Natural killer cell treated with Interleukin-12 subunit alpha and Interleukin-12 subunit beta and Interleukin-15 and Interleukin-18, amount 100 ng/mL, for 72 hours (primary cell): ENCODE measurements around the gene GABRB2. TPM values are rescaled to one million over a fixed set of nuclear protein-coding genes. Genes with fewer than 3 reads are reported as not detected.
"Not testable (repeated sequence)": the region's sequence is repeated elsewhere in the genome, so short reads cannot be mapped to it uniquely, and the experiment has no call there.

Source experiments
- ATAC-seq, 2 donors: fragments of 150-1000 bp; cut with Tn5 transposase in 1 of 2; sonication (Bioruptor Pico), chemical (Tn5 transposase) in 1 of 2; 2 replicates each; pipeline ENCODE4 v1.10.0; 2021
- DNase-seq: peaks from one replicate; pipeline ENCODE4 v3.0.0; 2022; ENCODE audit warnings: low spot score
- H3K27ac Mint-ChIP-seq, 2 donors: 1 replicate in 1 of 2; 2 replicates in 1 of 2; pipeline ENCODE4 v1.8.0; 2022; ENCODE audit warnings: mixed read lengths in 2 of 2, mild to moderate bottlenecking in 1 of 2, moderate library complexity in 1 of 2
- H3K27me3 Mint-ChIP-seq, 2 donors: 1 replicate in 1 of 2; 2 replicates in 1 of 2; pipeline ENCODE4 v1.8.0; 2022; ENCODE audit warnings: mixed read lengths in 2 of 2
- H3K36me3 Mint-ChIP-seq: one replicate; pipeline ENCODE4 v1.8.0; 2022; ENCODE audit warnings: mixed read lengths
- H3K4me1 Mint-ChIP-seq, 2 donors: 1 replicate in 1 of 2; 2 replicates in 1 of 2; pipeline ENCODE4 v1.8.0; 2022; ENCODE audit warnings: low read depth in 2 of 2, mixed read lengths in 2 of 2, mild to moderate bottlenecking in 1 of 2
- H3K4me3 Mint-ChIP-seq: one replicate; pipeline ENCODE4 v1.8.0; 2022; ENCODE audit warnings: mixed read lengths
- H3K9me3 Mint-ChIP-seq: 2 replicates; pipeline ENCODE4 v1.8.0; 2022; ENCODE audit warnings: mixed read lengths
- total RNA-seq, 2 donors: library from RNA; stranded (reverse); gene quantifications; one replicate each; pipeline ENCODE4 v1.2.3, GENCODE V29; 2022

GABRB2 gene
- total RNA-seq, 2 donors from 2014 or later: not detected

DNA sequence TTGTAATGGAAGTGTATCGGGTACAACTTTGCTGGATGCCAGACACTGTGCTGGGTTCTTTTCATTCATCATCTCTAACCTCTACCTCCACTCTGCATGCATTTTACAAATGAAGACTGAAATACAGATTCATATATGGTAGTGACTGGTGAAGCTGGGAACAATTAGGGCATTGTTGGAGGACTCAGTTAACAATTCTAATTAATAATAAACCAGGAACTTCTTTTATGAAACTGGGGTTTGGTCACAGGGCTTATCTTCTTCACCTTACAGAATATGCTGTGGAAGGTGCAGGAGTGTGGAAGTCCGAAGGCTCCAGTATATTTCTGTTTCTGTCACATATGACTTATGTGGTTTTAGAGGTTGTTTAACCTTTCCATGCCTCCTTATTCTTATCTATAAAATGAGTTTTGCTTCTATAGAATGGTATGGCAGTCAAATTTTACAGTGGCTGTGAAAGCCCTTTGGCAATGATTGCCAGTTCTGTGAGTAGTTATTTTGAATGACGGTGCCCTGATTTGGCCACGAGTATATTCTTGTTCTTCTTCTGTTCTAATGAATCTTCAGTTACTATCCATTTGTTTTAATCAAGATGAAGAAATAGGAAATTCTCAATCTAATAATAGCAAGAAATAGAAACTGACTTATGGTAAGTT, 284.7 kb downstream of the GABRB2 start:
- DNase-seq (no peak), ATAC-seq (no peak)
- H3K27ac Mint-ChIP-seq: no peak overlapping the region
- no peak overlapping the region for H3K4me3 Mint-ChIP-seq
- H3K36me3 Mint-ChIP-seq: no peaks in the 10 kb centered on the region
- peaks cover 9% of the 10 kb centered on the region for H3K9me3 Mint-ChIP-seq
- no peaks in the 10 kb centered on the region for H3K27me3 Mint-ChIP-seq
- no peaks in the 10 kb centered on the region for H3K4me1 Mint-ChIP-seq

DNA sequence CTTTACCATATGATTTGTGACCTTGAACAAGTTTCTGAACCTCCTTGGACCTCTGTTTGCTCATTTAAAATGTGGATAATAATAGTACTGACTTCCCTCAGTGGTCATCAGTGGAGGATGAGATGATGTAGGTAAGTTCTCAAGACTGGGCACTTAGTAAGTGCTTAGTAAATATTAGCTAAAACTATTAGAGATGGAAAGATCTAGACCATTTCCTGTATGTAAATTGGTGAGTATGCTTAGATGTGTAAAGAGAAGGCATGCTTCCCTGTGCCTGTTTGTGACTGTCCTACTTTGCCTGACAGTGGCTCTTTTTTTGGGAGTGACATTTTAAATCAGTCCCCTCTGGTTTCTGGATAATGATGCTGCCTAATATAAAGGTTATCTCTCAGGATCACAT, 288.1 kb downstream of the GABRB2 start:
- no peaks in the 10 kb centered on the region for H3K9me3 Mint-ChIP-seq
- no peak overlapping the region for H3K4me3 Mint-ChIP-seq

DNA sequence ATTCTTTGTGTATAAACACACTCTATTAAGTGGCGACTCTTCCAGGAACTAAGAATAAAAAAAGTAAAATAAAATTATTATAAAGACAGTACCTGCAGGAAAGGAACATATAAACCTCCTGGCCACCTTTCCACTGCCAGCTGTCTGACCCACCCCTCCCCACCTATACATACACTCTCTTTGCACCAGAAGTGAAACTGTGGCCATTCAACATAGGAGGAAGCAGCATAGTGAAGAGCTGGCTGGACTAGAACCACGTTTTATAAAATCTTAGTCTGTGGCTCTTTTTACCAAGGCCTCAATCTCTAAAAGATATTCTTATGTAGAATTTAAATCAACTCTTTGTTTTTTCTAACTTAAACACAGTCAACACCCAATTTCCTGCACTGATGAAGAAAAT, 289.6 kb downstream of the GABRB2 start:
- ATAC-seq: no peak
- no peak for DNase-seq
- Mint-ChIP-seq H3K9me3 (no peaks in the 10 kb centered on the region), H3K4me3 (no peak overlapping the region), H3K4me1 (no peaks in the 10 kb centered on the region), H3K36me3 (no peaks in the 10 kb centered on the region), H3K27me3 (no peaks in the 10 kb centered on the region), H3K27ac (no peak overlapping the region)

More for the DNA sequence above, 288.1 kb downstream of the GABRB2 start:
- DNase-seq: no peak
- no peaks in the 10 kb centered on the region for H3K27me3 Mint-ChIP-seq
- no peaks in the 10 kb centered on the region for H3K4me1 Mint-ChIP-seq
- no peaks in the 10 kb centered on the region for H3K36me3 Mint-ChIP-seq
- H3K27ac Mint-ChIP-seq: no peak overlapping the region
- ATAC-seq: no peak

DNA sequence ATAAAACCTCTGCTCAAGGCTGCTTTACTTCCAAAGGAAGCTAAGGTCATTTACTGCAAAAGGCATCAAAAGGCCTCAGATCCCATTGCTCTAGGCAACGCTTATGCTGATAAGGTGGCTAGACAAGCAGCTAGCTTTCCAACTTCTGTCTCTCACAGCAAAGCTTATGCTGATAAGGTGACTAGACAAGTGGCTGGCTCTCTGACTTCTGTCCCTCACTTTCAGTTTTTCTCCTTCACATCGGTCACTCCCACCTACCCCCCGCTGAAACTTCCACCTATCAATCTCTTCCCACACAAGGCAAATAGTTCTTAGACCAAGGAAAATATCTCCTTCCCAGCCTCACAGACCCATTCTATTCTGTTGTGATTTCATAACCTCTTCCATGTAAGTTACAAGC, 293.6 kb downstream of the GABRB2 start:
- H3K27ac Mint-ChIP-seq, ATAC-seq, H3K36me3 Mint-ChIP-seq, H3K4me1 Mint-ChIP-seq, DNase-seq, H3K9me3 Mint-ChIP-seq, H3K4me3 Mint-ChIP-seq, H3K27me3 Mint-ChIP-seq: not testable (repeated sequence)

DNA sequence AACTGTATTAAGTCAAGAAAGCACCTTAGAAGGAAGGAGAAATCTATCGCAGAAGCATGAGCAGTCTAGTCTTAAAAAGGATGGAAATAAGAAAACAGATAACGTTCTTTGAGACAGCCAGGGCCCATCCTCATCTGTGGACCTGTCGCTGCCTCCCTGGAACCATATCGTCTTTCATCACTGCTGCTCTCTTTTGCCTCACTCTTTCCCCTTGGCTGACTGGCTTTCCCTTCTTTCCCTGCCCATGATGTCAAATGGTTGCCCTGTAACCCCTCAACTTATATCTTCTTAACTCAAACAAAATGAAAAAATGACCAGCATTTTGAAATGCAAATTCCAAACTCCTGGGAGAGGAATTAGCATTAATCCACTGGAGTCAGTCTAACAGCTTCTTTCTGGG, 299.8 kb downstream of the GABRB2 start:
- no peaks in the 10 kb centered on the region for H3K36me3 Mint-ChIP-seq

DNA sequence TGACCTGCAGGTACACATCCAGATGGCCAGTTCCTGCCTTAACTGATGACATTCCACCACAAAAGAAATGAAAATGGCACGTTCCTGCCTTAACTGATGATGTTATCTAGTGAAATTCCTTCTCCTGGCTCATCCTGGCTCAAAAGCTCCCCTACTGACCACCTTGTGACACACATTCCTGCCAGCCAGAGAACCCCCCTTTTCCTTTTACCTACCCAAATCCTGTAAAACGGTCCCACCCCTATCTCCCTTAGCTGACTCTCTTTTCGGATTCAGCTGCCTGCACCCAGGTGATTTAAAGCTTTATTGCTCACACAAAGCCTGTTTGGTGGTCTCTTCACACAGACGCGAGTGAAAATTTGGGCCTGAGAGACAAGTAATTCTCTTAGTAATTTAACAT, 300.7 kb downstream of the GABRB2 start:
- not testable (repeated sequence) for H3K36me3 Mint-ChIP-seq, H3K4me1 Mint-ChIP-seq, H3K27ac Mint-ChIP-seq, H3K4me3 Mint-ChIP-seq, H3K9me3 Mint-ChIP-seq, H3K27me3 Mint-ChIP-seq, ATAC-seq, DNase-seq

More for the DNA sequence above, 299.8 kb downstream of the GABRB2 start:
- ATAC-seq (no peak), DNase-seq (no peak)
- Mint-ChIP-seq H3K4me1 (no peaks in the 10 kb centered on the region), H3K4me3 (no peak overlapping the region), H3K27me3 (no peaks in the 10 kb centered on the region), H3K9me3 (no peaks in the 10 kb centered on the region), H3K27ac (no peak overlapping the region)

Other genes with a start within 250 kb of the GABRB2 start
- not detected for gene GABRA6, start 139.0 kb upstream of the GABRB2 start, total RNA-seq